Mucosa of gallbladder (tissue), 1 donor: ENCODE data around the gene MAEA. TPM values are rescaled to one million over a fixed set of nuclear protein-coding genes. Genes with fewer than 3 reads are reported as not detected.

Experiments used
- DNase-seq: peaks from one replicate; pipeline ENCODE4 v3.0.0-alpha.2; 2020; ENCODE audit warnings: low spot score
- total RNA-seq: library from RNA; stranded (reverse); gene quantifications from one replicate; pipeline ENCODE4 v1.2.1, GENCODE V29; 2021
- donor health status: DM: no; HTN: no; CAD: no.

Gene MAEA
- total RNA-seq, 1 donor from 2014 or later = 78.0 TPM

DNA sequence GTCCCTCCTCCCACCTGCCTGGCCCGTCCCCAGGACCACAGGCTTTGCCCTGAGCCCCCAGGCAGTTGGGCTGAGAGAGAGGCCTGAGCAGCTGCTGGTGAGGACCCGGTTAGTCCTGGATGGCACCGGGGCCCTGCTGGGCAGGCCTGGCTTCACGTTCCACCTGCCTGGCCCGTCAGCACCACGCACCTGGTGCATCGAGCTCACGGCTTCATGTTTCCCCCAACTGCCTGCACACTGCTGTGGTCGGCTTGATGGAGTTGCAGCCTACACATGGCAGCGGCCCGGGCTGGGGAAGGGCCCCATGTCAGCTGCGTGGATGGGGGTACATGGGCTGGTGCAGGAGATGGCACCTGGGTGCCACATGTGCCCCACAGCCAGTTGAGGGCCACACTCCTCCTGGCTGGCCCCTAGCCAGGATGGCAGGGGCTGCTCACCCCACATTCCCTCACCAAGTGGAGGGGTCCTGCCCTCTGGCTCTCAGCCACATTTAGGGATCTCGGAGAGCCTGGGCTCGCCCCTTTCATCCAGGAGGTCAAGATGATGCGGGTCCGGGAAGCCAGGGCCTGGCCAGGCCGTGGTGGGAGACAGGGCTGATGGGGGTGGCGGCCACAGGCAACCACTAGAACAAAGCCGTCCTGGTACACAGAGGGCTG, 88.0 kb downstream of the MAEA start:
- no peak for DNase-seq

DNA sequence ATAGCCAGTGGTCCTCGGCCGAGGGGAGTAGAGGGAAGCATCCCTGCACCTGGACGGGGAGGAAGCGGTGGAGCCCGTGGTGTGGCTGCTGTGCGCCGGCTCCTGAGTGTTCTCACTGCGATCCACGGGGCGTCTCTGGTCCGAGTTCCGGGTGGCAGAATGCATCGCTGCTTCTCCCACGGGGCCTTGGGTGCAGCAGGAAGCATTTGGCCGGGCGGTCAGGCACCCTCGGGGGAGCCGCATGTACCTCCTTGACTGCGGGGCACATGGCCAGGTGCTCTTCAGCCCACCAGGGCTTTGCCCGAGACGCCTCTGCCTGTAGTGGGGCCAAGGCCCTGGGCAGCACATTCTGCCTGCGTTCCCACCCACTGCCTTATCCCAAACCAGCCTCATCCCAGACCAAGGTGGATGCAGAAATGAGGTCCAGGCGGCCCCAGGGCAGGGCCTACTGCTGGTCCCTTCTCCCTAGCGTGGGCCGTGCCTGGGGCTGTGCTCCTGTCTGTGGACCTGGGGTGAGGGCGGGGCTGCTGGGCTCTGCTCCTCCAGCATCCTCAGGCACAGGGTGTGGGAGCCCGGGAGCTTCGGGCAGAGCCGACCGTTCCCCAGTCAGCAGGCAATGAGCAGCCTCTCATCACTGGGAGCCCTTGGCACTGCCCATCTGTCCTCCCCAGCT, 89.0 kb downstream of the MAEA start:
- no peak for DNase-seq

DNA sequence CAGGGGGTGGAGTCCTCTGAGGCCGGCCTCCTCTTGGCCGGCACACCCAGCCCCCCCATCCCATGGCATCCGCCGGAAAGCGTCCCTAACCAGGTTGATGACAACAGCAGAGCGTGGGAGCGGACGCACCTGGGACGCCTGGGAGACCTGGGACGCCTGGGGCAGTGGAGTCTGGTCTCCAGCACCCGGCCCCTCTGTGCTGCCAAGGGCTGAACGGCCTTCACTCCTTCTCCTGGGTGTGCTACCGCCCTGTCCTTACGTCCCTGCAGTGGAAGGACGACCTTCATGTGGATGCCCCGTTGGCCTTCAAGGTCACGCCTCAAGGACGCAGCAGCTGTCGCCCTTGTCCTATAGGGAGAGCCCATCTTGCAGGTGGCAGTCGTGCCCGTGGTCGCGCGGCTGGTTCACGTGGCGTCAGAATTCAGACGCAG, 89.7 kb downstream of the MAEA start:
- DNase-seq = no peak

DNA sequence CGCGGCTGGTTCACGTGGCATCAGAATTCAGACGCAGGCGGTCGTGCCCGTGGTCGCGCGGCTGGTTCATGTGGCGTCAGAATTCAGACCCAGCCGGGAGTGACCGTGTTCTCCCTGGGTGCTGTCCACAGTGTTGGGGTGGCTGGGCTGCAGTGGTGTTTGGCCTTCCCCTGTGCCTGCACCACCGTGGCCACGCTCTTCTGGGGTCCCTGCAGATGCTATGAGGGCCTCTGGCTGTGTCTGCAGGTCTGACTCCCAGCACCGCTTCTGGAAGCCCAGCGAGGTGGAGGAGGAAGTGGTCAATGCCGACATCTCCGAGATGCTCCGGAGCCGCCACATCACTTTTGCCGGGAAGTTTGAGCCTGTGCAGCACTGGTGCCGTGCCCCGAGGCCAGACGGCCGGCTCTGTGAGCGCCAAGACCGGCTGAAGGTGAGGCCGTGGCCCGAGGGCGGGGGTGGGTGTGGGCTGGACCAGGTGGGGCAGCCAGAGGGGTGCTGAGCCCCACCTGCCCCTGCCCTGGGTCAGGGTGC, 90.2 kb downstream of the MAEA start:
- DNase-seq = no peak

DNA sequence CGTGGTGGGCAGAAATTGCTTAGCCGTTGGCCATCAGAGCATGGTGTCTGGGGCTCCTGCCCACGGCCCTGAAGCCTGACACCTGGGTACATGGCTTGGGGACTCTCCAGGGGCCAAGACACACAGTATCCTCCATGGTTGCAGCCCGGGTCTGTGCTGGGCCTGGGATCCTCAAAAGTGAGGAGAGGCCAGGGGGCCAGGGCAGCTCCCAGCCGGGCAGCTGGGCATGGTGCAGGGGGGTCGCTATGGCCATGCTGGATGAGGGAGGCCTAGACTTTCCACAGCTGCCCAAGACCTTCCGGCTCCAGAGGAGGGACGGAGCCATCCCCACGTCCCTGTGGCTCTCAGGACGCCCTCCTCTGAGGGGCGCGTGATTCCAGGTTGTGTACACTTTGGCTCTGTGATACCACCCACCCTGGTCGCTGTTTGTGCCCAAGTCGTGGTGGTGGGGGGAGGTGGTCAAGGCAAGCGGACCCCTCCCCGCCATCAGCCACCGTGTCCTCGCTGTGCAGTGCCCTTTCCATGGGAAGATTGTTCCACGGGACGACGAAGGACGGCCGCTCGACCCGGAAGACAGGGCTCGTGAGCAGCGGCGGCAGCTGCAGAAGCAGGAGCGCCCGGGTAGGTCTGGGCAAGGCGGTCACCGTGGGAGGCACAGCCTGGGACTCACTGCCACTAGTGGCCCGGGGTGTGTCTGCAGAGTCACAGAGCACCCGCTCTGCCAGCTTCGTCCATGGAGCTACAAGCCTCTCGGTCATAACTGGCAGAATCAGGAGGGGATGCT, 90.9 kb downstream of the MAEA start:
- DNase-seq = no peak

DNA sequence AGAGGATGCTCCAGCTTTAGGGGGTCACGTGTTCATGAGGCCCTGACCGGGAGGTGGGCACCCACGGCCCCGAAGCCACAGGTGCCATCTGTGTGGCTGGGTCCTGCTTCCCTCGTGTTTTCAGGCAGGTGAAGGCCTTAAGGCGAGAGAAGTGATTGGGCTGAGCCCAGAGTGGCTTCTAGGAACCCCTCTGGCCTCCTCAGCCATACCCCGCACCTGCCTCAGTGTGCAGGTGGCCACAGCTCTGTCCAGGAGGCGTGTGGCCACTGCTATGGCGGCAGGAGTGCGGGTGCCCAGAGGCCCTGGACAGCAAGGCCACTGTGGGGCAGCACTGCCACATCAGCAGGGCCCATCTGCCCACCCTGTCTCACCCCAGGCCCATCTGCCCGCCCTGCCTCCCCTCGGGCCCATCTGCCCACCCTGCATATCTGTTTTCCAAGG, 91.5 kb downstream of the MAEA start:
- DNase-seq = no peak

DNA sequence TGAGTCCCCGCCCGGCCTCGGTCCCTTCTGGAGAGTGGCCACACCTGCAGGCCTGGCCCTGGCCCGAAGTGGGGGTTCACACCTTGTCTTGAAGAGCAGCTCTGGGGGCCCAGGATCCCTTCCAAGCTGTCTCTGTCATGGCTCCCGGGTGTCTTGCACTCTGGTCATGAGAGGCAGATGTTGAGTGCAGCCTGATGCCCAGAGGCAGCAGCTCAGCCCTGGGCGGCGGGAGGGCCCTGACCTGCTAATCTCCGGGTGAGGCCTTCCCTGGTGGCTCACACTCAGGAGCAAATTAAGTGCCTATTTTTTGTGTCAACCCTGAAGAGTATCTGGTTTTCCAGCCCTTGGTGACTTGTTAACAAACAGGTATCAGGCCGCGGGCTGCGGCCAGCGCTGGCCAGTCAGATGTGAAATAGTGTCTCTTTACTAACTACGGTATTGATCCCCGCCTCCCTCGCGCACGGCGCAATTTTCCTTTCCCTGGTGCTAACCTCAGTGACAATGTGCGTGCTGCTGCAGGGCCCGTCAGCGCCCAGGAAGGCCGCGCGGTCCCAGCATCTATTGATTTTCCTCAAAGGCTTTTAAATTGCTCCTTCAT, 92.4 kb downstream of the MAEA start:
- DNase-seq = no peak

DNA sequence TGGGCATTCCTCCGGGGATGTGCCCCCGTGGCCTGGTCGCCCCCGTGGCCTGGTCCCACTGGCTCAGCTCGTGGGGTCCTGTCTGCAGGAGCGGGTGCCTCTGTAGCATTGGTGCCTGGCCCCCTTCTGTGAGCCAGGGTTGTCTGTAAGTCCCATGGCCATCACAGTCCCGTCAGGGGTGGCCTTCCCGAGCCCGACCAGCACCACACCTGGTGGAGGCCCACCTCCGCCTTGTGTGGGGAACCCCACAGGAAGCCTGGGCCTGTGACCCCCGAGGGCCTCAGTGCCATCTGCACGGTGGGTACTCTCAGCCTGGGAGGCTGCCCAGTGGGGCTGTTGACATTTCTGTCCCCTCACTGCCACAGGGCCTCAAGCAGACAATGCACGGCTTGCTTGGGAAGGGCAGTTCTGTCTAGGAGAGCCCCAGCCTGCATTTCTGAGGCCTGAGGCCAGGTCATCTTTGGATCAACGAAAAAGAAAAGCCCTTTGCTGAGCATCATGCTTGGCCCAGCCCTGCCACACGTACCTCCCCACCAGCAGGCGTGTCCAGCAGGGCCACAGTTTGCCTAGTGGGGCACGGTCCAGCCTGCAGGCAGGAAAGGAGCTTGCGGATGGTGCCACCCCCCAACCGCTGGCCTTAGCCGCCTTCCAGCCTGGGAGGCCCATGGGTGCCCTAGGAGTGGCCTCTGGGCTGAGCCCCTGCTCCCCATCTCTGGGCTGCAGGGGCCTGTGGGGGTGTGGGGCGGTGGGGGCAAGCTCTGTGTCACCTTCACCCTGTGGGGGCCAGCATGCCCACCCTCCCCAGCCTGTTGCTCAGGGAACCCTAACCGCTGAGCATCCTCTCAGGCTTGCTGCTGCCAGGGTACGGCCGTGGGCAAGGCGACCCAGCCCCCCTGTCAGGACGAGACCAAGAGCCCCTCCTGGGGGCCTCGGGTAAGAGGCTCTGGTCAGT, 93.4 kb downstream of the MAEA start:
- no peak for DNase-seq

DNA sequence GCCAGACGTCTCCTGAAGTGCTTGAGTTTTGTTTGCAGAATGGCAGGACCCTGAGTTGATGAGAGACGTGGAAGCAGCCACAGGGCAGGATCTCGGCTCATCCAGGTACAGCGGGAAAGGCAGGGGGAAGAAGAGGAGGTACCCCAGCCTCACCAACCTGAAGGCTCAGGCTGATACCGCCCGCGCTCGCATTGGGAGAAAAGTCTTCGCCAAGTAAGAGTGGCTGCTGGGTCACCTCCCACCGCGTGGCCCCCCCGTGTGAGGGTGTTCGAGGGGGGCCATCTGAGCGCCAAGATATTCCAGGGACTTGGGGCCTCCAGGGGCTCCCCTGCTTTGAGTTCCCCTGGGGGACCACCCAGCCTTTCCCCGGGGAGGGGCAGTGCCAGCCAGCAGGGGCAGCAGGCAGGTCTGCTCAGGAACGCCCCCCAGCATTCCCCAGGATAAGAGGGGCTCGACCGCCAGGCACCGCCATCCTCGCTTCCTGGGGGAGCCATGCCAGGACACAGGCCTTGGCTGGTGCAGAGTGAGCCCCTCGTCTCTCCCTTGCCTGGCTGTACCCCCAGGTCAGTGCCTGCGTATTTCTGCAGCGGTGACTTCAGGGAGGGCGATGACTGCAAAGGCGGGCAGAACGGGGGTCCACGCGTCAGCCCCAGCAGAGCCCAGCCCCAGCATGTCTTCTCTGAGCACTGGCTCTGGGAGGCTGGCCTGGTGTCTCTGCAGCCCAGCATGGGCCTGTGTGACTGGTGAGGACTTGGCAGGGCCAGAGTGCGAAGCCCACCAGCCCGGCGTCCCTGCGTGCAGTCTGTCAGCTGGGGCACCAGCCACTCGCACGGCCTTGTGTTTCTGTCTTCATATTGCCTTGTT, 94.3 kb downstream of the MAEA start:
- no peak for DNase-seq

DNA sequence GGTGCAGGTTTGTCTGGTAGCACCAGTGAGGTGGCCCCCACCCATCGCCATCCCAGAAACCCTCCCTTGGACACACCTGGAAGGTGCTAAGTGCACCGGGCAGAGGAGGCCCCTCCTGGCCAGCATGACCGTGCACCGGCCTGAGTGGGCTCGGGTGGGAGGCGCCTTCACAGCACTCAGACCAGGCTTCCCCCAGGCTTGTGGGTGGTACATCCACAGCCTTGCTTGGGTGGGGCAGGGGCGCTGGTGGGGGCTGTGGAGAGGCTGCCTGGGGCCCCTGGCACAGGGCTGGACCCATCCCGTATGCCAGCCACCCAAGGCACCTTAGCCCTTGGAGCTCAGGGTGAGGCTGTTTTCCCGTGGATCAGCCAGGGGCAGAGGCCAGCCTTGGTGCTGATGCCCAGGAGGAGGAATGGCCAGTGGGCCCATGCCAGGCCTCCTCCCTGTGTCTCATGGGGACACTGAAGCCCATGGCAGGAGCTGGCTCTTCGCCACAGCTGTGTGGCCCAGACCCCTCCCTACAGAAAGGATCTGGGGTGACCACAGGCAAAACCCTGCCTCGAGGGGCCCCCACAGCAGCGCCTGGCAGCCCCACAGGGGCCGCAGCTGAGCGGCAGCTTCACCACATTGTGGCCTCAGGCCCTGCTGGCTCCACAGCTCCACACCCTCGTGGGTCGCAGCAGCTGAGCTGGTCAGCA, 95.1 kb downstream of the MAEA start:
- no peak for DNase-seq

DNA sequence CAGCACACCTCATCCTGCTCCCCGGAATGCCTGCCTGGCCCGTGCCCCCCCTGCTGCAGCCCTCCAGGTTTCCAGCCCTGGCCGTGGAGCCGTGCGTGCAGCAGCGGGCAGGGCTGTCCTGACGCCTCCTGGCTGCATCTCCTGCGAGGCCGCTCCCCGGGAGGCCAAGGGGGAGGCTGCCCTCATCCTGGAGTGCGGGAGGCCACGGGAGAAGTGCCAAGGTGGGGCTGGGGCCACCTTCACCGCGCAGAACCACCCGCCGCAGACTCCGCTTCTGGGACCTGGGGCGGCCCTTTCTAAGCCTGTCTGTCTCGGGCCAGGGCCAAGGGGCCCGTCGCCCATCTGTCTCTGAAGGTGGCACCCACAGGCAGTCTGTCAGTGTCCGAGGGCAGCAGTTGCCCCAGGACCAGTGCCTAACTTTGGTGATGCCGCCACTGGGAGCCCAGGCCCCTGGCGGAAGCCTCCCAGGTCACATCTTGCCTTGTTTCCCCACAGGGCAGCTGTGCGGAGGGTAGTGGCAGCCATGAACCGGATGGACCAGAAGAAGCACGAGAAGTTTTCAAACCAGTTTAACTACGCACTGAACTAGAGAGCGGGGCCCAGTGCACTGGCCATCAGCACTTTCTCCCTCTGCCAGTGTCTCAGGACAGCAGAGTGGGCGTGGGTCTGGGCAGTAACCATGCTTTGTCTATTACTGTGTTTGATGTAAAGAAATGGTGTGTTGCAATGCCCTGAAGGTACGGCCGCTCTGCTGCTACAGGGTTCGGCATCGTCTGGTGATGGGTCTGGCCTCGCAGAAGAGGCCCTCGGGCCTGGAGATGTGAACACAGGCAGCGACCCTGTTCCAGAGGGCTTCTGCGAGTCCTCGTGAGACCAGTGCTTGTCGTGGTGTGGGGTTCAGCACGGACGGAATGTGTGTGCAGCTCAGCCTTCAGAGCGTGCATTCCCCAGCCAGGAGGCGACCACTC, 96.0 kb downstream of the MAEA start:
- no peak for DNase-seq

Other genes starting within 250 kb of the MAEA start
- 5.8 TPM for gene RNF212, start 176.3 kb upstream of the MAEA start, total RNA-seq
- 52.0 TPM for gene SPON2, start 117.3 kb upstream of the MAEA start, total RNA-seq
- 213 TPM for gene CTBP1, start 40.8 kb upstream of the MAEA start, total RNA-seq
- 41.5 TPM for gene UVSSA, start 57.3 kb downstream of the MAEA start, total RNA-seq
- not detected for gene NKX1-1, start 116.6 kb downstream of the MAEA start, total RNA-seq